H9 (cell line): Measurements from ENCODE around the gene TCF7L2. TPM values are rescaled to one million over a fixed set of nuclear protein-coding genes. Genes with fewer than 3 reads are reported as not detected.

Experiments
- DNase-seq: peaks from one replicate; pipeline ENCODE4 v3.0.0-alpha.2; 2017
- H2AFZ ChIP-seq: one replicate; pipeline ENCODE4 v1.6.1; 2013; ENCODE audit warnings: mild to moderate bottlenecking, low read length, control low read depth, moderate library complexity
- H2AK5ac ChIP-seq: 2 replicates; pipeline ENCODE4 v1.6.1; 2013; ENCODE audit warnings: low read length, control low read depth, mixed read lengths; ENCODE audit not compliant: insufficient read length
- H2BK120ac ChIP-seq: one replicate; pipeline ENCODE4 v1.6.1; 2013; ENCODE audit warnings: low read depth, mild to moderate bottlenecking, low read length, control low read depth, inconsistent platforms; ENCODE audit not compliant: poor library complexity, severe bottlenecking
- H2BK12ac ChIP-seq: 2 replicates; pipeline ENCODE4 v1.6.1; 2013; ENCODE audit warnings: low read length, control low read depth, mixed read lengths, low read depth; ENCODE audit not compliant: insufficient read length
- H2BK15ac ChIP-seq: 2 replicates; pipeline ENCODE4 v1.6.1; 2013; ENCODE audit warnings: low read depth, low read length, control low read depth
- H2BK20ac ChIP-seq: one replicate; pipeline ENCODE4 v1.6.1; 2013; ENCODE audit warnings: low read depth, mild to moderate bottlenecking, low read length, control low read depth, inconsistent platforms; ENCODE audit not compliant: poor library complexity, severe bottlenecking
- H2BK5ac ChIP-seq: 2 replicates; pipeline ENCODE4 v1.6.1; 2013; ENCODE audit warnings: low read length, control low read depth, mixed read lengths; ENCODE audit not compliant: insufficient read length
- H3K14ac ChIP-seq: 2 replicates; pipeline ENCODE4 v1.6.1; 2013; ENCODE audit warnings: low read length, control low read depth; ENCODE audit not compliant: insufficient read depth
- H3K18ac ChIP-seq: 2 replicates; pipeline ENCODE4 v1.6.1; 2013; ENCODE audit warnings: low read depth, mild to moderate bottlenecking, mixed read lengths, low read length, control low read depth; ENCODE audit not compliant: insufficient read length
- H3K23ac ChIP-seq: 2 replicates; pipeline ENCODE4 v1.6.1; 2013; ENCODE audit warnings: low read length, control low read depth, mixed read lengths, low read depth; ENCODE audit not compliant: insufficient read length
- H3K23me2 ChIP-seq: 2 replicates; pipeline ENCODE4 v1.6.1; 2013; ENCODE audit warnings: low read depth, mild to moderate bottlenecking, mixed read lengths, low read length, control low read depth; ENCODE audit not compliant: insufficient read length, poor library complexity, severe bottlenecking
- H3K27ac ChIP-seq: 2 replicates; pipeline ENCODE4 v1.5.1; 2013; ENCODE audit warnings: low read length, control low read depth, mixed read lengths, low read depth; ENCODE audit not compliant: insufficient read length
- H3K27me3 ChIP-seq: 2 replicates; pipeline ENCODE4 v1.6.1; 2013; ENCODE audit warnings: low read length, control low read depth, inconsistent platforms; ENCODE audit not compliant: insufficient read depth
- H3K4ac ChIP-seq: 2 replicates; pipeline ENCODE4 v1.6.1; 2013; ENCODE audit warnings: low read depth, mild to moderate bottlenecking, control low read depth, inconsistent platforms, low read length, moderate library complexity
- H3K4me1 ChIP-seq: 2 replicates; pipeline ENCODE4 v1.6.1; 2013; ENCODE audit warnings: low read length, control low read depth, inconsistent platforms; ENCODE audit not compliant: insufficient read depth
- H3K4me2 ChIP-seq: 2 replicates; pipeline ENCODE4 v1.6.1; 2013; ENCODE audit warnings: low read length, control low read depth, mixed read lengths; ENCODE audit not compliant: insufficient read length, insufficient read depth
- H3K56ac ChIP-seq: 2 replicates; pipeline ENCODE4 v1.6.1; 2013; ENCODE audit warnings: low read depth, mild to moderate bottlenecking, mixed read lengths, low read length, control low read depth; ENCODE audit not compliant: insufficient read length
- H3K79me1 ChIP-seq: 2 replicates; pipeline ENCODE4 v1.6.1; 2013; ENCODE audit warnings: low read depth, mild to moderate bottlenecking, moderate library complexity, low read length, control low read depth, inconsistent platforms; ENCODE audit not compliant: insufficient read depth, poor library complexity, severe bottlenecking
- H3K79me2 ChIP-seq: 2 replicates; pipeline ENCODE4 v1.6.1; 2013; ENCODE audit warnings: low read length, control low read depth, inconsistent platforms; ENCODE audit not compliant: insufficient read depth
- H3K9ac ChIP-seq: 2 replicates; pipeline ENCODE4 v1.6.1; 2013; ENCODE audit warnings: low read length, control low read depth, mixed read lengths; ENCODE audit not compliant: insufficient read length; ENCODE audit errors: extremely low read depth
- H3K9me3 ChIP-seq: one replicate; pipeline ENCODE4 v1.6.1; 2013; ENCODE audit warnings: low read depth, low read length, inconsistent platforms; ENCODE audit not compliant: control insufficient read depth
- H3T11ph ChIP-seq: one replicate; pipeline ENCODE4 v1.6.1; 2013; ENCODE audit warnings: mild to moderate bottlenecking, low read length, control low read depth, inconsistent platforms
- H4K20me1 ChIP-seq: one replicate; pipeline ENCODE4 v1.6.1; 2013; ENCODE audit not compliant: control insufficient read depth, insufficient read length, insufficient read depth
- H4K5ac ChIP-seq: 2 replicates; pipeline ENCODE4 v1.6.1; 2013; ENCODE audit warnings: low read depth, mild to moderate bottlenecking, mixed read lengths, low read length, control low read depth; ENCODE audit not compliant: insufficient read length
- H4K8ac ChIP-seq: replicated peaks from 2 replicates; pipeline ENCODE4 v1.6.1; 2013; ENCODE audit warnings: low read length, control low read depth, mixed read lengths, low read depth; ENCODE audit not compliant: insufficient read length
- H4K91ac ChIP-seq: 2 replicates; pipeline ENCODE4 v1.6.1; 2013; ENCODE audit warnings: low read depth, mild to moderate bottlenecking, moderate library complexity, mixed read lengths, low read length, control low read depth; ENCODE audit not compliant: insufficient read length
- H3K27ac Mint-ChIP-seq, 3 experiments: 2 replicates in 2 of 3; 3 replicates in 1 of 3; pipeline ENCODE4 v1.8.0; 2020 to 2021; ENCODE audit warnings: mixed read lengths in 3 of 3, mild to moderate bottlenecking in 1 of 3, moderate library complexity in 1 of 3
- H3K27me3 Mint-ChIP-seq: 2 replicates; pipeline ENCODE4 v1.8.0; 2021; ENCODE audit warnings: low read depth, mild to moderate bottlenecking, moderate library complexity, mixed read lengths
- H3K36me3 Mint-ChIP-seq, 3 experiments: 2 replicates in 2 of 3; 3 replicates in 1 of 3; pipeline ENCODE4 v1.8.0; 2020 to 2021; ENCODE audit warnings: low read depth in 3 of 3, mixed read lengths in 3 of 3; ENCODE audit not compliant: insufficient read depth in 1 of 3
- H3K4me1 Mint-ChIP-seq, 2 experiments: 2 replicates each; pipeline ENCODE4 v1.8.0; 2020; ENCODE audit warnings: mixed read lengths in 2 of 2
- H3K4me3 Mint-ChIP-seq, 2 experiments: 2 replicates in 1 of 2; 3 replicates in 1 of 2; pipeline ENCODE4 v1.8.0; 2020 to 2021; ENCODE audit warnings: mild to moderate bottlenecking in 2 of 2, mixed read lengths in 2 of 2, moderate library complexity in 1 of 2
- H3K9me3 Mint-ChIP-seq, 2 experiments: 2 replicates in 1 of 2; 3 replicates in 1 of 2; pipeline ENCODE4 v1.8.0; 2020; ENCODE audit warnings: mild to moderate bottlenecking in 2 of 2, mixed read lengths in 2 of 2, moderate library complexity in 1 of 2
- CTCF ChIP-seq: fragments of 200-600 bp; sonication (generic); conservative IDR thresholded peaks from 3 replicates; pipeline ENCODE4 v1.8.0; 2021; ENCODE audit warnings: antibody characterized with exemption, mild to moderate bottlenecking
- WGBS: extraction: QIAGEN DNeasy Blood & Tissue Kit; methylation state at CpG from one replicate; pipeline ENCODE4 v1.1.7; 2013; ENCODE audit warnings: missing lambda C conversion rate, low lambda C conversion rate, mixed read lengths; ENCODE audit not compliant: insufficient read length; ENCODE audit errors: extremely low coverage; 5-methylcytosine and 5-hydroxymethylcytosine counted together
- total RNA-seq: library from RNA; stranded (reverse); gene quantifications from 2 replicates; pipeline ENCODE4 v1.2.1, GENCODE V29; 2021

Gene TCF7L2
- total RNA-seq, 1 experiment from 2014 or later, result 71.1 TPM

GRCh38 chr10:113071446-113071845, 121.4 kb downstream of the TCF7L2 start:
- Histone ChIP-seq H3T11ph (no peak overlapping the region), H3K27ac (no peak overlapping the region), H3K4ac (no peak overlapping the region), H4K8ac (no peak overlapping the region), H3K23me2 (no peaks in the 10 kb centered on the region), H2BK5ac (no peak overlapping the region), H3K14ac (no peak overlapping the region), H3K79me2 (peaks cover 11% of the 10 kb centered on the region), H3K9me3 (no peaks in the 10 kb centered on the region), H3K18ac (no peak overlapping the region), H3K23ac (no peak overlapping the region), H4K91ac (no peak overlapping the region), H3K9ac (no peak overlapping the region), H2AFZ (no peak overlapping the region), H2BK15ac (no peak overlapping the region), H4K5ac (no peak overlapping the region), H2BK12ac (no peak overlapping the region), H3K56ac (no peak overlapping the region), H2BK120ac (no peak overlapping the region), H4K20me1 (no peaks in the 10 kb centered on the region), H2AK5ac (no peak overlapping the region), H2BK20ac (no peak overlapping the region), H3K27me3 (no peaks in the 10 kb centered on the region), H3K4me1 (peaks cover 5% of the 10 kb centered on the region; the same call in 1 of the 2 replicates), H3K4me2 (no peak overlapping the region), H3K79me1 (peaks cover 21% of the 10 kb centered on the region)
- no CpG with 5 or more reads among the region's 7 CpGs for WGBS
- no peak overlapping the region for H3K4me3 Mint-ChIP-seq
- H3K36me3 Mint-ChIP-seq, result peaks cover 17 to 32% (median 32%) of the 10 kb centered on the region in 3 experiments
- no peaks in the 10 kb centered on the region for H3K27me3 Mint-ChIP-seq
- no peak for DNase-seq
- H3K9me3 Mint-ChIP-seq, result no peaks in the 10 kb centered on the region
- peaks cover 42 to 56% of the 10 kb centered on the region in 2 experiments for H3K4me1 Mint-ChIP-seq
- H3K27ac Mint-ChIP-seq, result peak overlapping the region in 2 of 3 experiments; percentile 25 to 77; a peak in 3 of 7 replicates
- TF ChIP-seq CTCF, result no peak
